ENCODE results near the gene CYP19A1.
A peak's percentile ranks its signal among the peaks of the same experiment; 100 is the strongest.

The CYP19A1 gene

GRCh38 chr15:51260202-51260601 is 78.2 kb downstream of the CYP19A1 start:
- TF ChIP-seq GATA1 (IDR thresholded peaks at IDR 0.05; ENCODE audit: low read depth, low read length) (no peak), POLR2A (IDR thresholded peaks at IDR 0.05; ENCODE audit: low read length) (no peak)
- DNase-seq = no peak

DNA sequence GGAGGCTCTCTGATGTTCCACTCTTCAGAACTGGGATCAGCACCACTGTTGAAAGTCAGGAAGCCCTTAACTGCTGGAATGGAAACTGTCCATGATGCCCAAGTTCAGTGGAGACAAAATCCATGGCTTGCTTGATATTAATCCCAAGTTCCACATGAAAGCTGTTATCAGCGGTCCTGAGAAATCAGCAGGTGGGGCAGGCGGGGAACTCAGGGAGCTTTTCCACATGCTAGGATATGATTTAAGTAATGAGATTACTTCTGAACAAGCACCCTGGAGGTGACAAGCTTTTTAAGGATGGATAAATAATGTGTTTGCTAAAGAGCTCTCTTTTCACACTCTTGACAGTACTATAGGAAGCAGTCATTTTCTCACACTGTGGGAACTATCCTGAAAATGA is 82.9 kb downstream of the CYP19A1 start:
- TF ChIP-seq POLR2A (IDR thresholded peaks at IDR 0.05; ENCODE audit: low read length) (no peak), GATA1 (IDR thresholded peaks at IDR 0.05; ENCODE audit: low read depth, low read length) (no peak)
- no peak for DNase-seq

DNA sequence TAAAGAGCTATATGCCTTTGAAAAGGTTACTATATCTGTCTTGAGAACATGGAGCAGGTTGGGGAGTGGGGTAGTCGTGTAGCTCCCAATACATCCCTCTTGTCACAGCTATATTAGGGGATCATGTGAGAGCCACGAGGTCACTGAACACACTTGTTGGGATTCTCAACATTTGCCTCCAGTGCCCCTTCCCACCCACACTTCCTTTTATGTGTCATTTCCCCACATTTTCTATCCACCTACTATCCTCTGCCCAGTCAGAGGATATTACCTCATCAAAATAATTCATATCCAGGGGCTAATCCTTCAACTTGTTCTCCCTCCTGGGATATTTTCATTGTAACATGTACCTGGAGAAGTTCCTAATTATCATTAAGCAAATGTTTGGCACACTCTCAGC is 85.0 kb downstream of the CYP19A1 start:
- DNase-seq = no peak
- TF ChIP-seq POLR2A (IDR thresholded peaks at IDR 0.05; ENCODE audit: low read length) = no peak
- TF ChIP-seq GATA1 (IDR thresholded peaks at IDR 0.05; ENCODE audit: low read depth, low read length) = no peak

GRCh38 chr15:51252671-51253070 is 85.7 kb downstream of the CYP19A1 start:
- TF ChIP-seq GATA1 (IDR thresholded peaks at IDR 0.05; ENCODE audit: low read depth, low read length) (no peak), POLR2A (IDR thresholded peaks at IDR 0.05; ENCODE audit: low read length) (no peak)
- no peak for DNase-seq

DNA sequence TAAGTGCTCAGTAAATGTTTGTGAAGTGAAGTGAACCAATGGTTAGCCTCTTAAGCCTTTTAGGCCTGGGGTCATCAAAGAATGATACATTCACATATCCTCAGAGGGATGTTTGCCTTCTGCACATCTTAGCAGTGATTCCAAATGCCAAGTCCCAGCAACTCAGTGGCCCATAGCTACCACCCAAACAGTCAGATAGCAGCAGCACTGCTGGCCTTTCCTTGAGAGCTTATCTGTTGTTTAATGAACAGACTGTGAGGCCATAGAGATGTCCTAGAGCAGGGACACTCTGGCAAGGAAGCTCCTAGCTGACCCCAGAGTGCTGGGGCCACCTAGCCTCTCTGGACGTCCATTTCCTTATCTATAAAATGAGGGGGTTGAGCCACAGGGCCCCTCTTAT is 86.8 kb downstream of the CYP19A1 start:
- TF ChIP-seq POLR2A (IDR thresholded peaks at IDR 0.05; ENCODE audit: low read length) (no peak), GATA1 (IDR thresholded peaks at IDR 0.05; ENCODE audit: low read depth, low read length) (no peak)
- DNase-seq = peak; percentile 3 to 51

DNA sequence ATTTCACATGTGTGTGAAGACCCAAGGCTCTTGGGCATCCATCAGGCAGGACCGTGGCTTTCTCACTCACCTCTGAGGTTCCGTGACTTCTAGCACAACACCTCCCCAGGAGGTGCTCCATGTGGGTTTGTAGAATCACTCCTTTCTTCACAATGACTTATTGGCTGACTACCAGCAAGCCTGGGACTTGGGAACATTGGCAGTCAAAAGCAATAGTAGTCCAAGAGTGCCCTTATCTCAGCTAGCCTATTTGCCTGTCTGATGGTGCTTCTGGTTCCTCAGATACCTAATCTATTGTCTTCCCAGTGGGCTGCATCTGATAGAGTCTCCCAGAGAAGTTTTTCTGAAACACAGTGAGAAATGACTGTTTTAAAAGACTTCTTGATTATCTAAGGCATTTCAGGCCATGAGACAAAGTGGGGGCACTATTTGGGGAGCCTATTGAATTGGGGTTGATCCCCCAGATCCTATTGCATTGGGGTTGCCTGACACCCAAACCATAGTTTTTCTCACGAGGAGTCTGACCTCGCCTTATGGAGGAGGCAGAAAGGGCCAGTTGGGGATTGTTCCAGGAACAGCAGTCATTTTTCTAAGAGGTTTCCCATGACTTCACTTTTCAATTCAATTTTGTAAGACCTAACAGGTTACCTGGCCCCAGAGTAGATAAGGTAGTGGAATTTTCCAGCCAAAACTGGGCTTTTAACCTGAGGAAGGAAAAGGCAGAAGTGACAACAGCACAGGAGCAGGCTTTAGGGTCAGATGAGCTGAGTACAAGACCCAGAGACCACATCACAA is 88.0 kb downstream of the CYP19A1 start:
- TF ChIP-seq GATA1 (IDR thresholded peaks at IDR 0.05; ENCODE audit: low read depth, low read length) = no peak
- no peak for TF ChIP-seq POLR2A (IDR thresholded peaks at IDR 0.05; ENCODE audit: low read length)
- peak in 1 of 2 experiments; percentile 54 for DNase-seq

DNA sequence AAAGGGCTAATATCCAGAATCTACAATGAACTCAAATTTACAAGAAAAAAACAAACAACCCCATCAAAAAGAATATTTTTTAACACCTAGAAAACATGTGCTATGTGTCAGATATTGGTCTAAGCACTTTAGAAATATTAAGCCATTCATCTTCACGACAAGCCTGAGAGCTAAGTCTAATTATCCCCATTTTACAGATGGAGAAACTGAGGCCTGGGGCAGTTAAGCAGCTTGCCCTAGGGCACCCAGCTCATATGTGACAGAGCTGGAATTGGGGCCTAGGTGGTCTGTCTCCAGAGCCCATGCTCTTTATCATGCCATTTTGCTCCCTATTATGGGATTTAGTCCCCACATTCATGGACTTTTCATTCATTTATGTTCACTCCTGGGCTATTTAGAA is 92.8 kb downstream of the CYP19A1 start:
- no peak for TF ChIP-seq GATA1 (IDR thresholded peaks at IDR 0.05; ENCODE audit: low read depth, low read length)
- TF ChIP-seq POLR2A (IDR thresholded peaks at IDR 0.05; ENCODE audit: low read length) = no peak
- DNase-seq = no peak

- DNase-seq = peak in 1 of 2 experiments; percentile 5
These were observed 94.0 kb downstream of the CYP19A1 start for GRCh38 chr15:51244423-51244869.

GRCh38 chr15:51243774-51244173 is 94.6 kb downstream of the CYP19A1 start:
- TF ChIP-seq GATA1 (IDR thresholded peaks at IDR 0.05; ENCODE audit: low read depth, low read length) (no peak), POLR2A (IDR thresholded peaks at IDR 0.05; ENCODE audit: low read length) (no peak)
- DNase-seq = peak in 1 of 2 experiments; percentile 5

More at GRCh38 chr15:51244423-51244869, 94.0 kb downstream of the CYP19A1 start:
- no peak for TF ChIP-seq POLR2A (IDR thresholded peaks at IDR 0.05; ENCODE audit: low read length)
- no peak for TF ChIP-seq GATA1 (IDR thresholded peaks at IDR 0.05; ENCODE audit: low read depth, low read length)

- no peak for DNase-seq
- TF ChIP-seq POLR2A (IDR thresholded peaks at IDR 0.05; ENCODE audit: low read length) (no peak), GATA1 (IDR thresholded peaks at IDR 0.05; ENCODE audit: low read depth, low read length) (no peak)
These were observed 98.3 kb downstream of the CYP19A1 start for GRCh38 chr15:51240066-51240465.

DNA sequence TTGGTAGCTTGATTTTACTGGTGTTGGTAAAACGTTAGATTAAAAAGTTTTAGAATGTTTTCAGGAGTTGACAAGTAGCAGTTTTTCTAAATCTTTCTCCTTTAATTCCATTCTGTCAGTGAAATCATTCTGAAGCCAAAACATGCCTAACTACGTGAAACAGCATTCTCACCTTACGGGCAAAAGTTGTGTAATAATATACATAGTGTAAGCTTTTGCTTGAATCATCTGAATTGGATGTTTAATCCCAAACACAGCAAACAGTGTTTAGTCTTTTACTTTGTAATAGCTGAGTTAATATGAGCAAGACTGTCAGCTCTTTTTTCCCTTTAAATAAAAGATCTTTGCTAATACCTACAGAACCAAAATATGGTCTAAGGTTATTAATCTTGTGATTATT is 100.6 kb downstream of the CYP19A1 start:
- DNase-seq = no peak
- TF ChIP-seq GATA1 (IDR thresholded peaks at IDR 0.05; ENCODE audit: low read depth, low read length) = no peak
- TF ChIP-seq POLR2A (IDR thresholded peaks at IDR 0.05; ENCODE audit: low read length) = no peak

DNA sequence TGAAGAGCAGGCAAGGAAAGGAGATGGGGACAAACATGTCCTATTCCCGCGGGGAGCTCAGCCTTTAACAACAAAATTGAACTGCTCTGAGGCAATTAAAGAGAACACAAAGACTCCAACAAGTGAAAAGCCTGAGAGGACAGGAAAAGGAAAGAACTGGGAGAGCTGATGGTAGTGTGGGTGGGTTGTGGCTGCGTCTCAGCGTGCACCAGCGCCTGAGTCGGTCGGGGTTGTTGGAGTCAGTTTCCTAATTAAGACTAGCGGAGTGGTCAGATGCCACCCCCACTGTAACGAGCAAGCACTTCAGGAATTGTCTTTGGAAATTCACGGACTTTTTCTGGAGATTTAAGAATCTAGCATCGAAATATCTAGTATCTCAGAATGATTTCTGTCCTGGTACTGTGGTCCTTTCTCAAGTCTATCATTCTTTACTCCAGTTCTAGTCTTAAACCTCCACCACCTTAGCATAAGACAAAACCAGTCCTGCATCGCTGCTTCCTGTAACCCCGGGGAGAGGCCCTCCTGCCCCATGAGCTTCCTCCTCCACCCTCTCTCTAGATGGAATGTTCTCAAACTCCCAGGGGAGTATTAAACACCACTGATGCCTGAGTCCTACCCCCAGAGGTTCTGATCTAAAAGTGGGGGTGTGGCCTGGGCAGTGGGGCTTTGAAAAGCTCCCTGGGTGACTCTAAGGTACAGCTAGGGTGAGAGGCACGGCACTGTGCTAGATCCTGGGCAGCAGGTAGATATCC is 104.0 kb downstream of the CYP19A1 start:
- DNase-seq = no peak
- TF ChIP-seq GATA1 (IDR thresholded peaks at IDR 0.05; ENCODE audit: low read depth, low read length) (no peak), POLR2A (IDR thresholded peaks at IDR 0.05; ENCODE audit: low read length) (no peak)

DNA sequence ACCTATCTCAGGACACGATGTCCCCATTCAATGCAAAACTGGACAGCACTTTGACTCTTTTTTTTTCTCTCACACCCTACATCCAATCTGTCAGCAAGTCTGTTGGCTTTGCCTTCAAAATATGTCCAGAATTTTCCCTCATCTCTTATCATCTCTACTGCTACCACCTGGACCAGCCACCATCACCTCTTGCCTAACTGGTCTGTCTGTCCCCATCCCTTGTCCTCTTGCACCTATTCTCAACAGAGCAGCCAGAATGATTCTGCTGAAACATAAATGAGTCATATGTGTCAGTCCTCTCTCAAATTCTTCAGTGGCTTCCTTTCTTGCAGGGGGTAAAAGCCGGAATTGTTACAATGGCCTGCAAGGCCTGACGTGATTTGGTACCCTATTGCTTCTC is 105.8 kb downstream of the CYP19A1 start:
- TF ChIP-seq GATA1 (IDR thresholded peaks at IDR 0.05; ENCODE audit: low read depth, low read length) = no peak
- no peak for TF ChIP-seq POLR2A (IDR thresholded peaks at IDR 0.05; ENCODE audit: low read length)
- DNase-seq = no peak

GRCh38 chr15:51229907-51230330 is 108.5 kb downstream of the CYP19A1 start:
- TF ChIP-seq POLR2A (IDR thresholded peaks at IDR 0.05; ENCODE audit: low read length) (no peak), GATA1 (IDR thresholded peaks at IDR 0.05; ENCODE audit: low read depth, low read length) (no peak)
- peak; percentile 29 to 33 for DNase-seq

Measured in erythroblast (primary cell).